Nephron (organoid): ENCODE results near the gene TCP11L1.

ENCODE experiments used
- H3K27ac Mint-ChIP-seq, 3 experiments: 2 replicates each; pipeline ENCODE4 v1.8.0; 2020; ENCODE audit warnings: mixed read lengths in 3 of 3, mild to moderate bottlenecking in 2 of 3, moderate library complexity in 1 of 3
- H3K27me3 Mint-ChIP-seq: 2 replicates; pipeline ENCODE4 v1.8.0; 2021; ENCODE audit warnings: low read depth, mild to moderate bottlenecking, moderate library complexity, mixed read lengths
- H3K36me3 Mint-ChIP-seq: 2 replicates; pipeline ENCODE4 v1.8.0; 2020; ENCODE audit warnings: low read depth, mixed read lengths
- H3K4me1 Mint-ChIP-seq: 2 replicates; pipeline ENCODE4 v1.8.0; 2020; ENCODE audit warnings: mixed read lengths
- H3K4me3 Mint-ChIP-seq, 3 experiments: 2 replicates each; pipeline ENCODE4 v1.8.0; 2020; ENCODE audit warnings: mild to moderate bottlenecking in 3 of 3, mixed read lengths in 3 of 3, moderate library complexity in 2 of 3
- H3K9me3 Mint-ChIP-seq: 2 replicates; pipeline ENCODE4 v1.8.0; 2020; ENCODE audit warnings: mixed read lengths
- TF ChIP-seq, protein P1 (sequence below), 3 experiments: fragments of 200-600 bp; sonication (generic); IDR thresholded peaks; one replicate each; pipeline ENCODE4 v1.5.0; 2021; ENCODE audit warnings: antibody characterized with exemption in 3 of 3; ENCODE audit not compliant: unreplicated experiment in 3 of 3

The TCP11L1 gene

DNA sequence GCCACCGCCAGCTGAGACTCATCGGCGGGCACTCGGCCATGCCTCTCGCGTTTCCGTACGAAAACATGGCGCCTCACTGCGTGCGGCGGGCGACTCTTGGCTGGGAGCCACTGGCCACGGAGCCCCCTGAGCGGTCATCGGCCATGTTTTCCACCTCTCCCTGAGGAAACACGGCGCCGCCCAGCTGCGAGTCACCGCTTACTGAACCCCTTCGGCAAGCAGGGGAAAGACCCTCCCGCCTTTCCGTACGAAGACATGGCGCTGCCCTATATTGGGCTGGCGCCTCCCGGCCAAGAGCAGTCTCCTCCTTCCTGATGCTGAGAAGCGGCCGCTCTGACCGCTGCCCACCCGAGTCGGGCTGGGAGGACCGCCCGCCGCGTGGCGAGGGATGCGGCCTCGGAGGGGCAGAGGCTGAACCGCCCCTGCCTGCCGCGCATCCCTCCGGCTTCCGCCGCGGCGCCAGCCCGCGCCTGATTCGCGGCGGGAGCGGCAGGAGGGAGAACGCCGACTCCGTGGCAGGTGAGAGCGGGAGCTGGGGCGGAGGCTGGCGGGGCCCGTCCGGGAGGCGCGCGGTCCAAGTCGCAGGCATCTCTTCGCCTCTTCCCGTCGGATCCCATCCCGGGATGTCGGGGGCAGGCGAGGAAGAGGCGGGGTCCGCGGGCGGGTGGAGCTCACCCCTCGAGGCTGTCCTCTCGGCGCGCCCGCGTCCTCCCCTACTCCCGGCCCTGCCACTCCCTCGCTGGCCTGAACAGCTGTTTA, at the start of gene TCP11L1:
Gene TCP11L1 (plus strand): TSS at position 299 of the 759 bp plus-strand sequence. CDS start 4,202 bp downstream, outside the sequence.
- Mint-ChIP-seq H3K4me1 (peaks cover 11% of the 10 kb centered on the region), H3K36me3 (peaks cover 15% of the 10 kb centered on the region), H3K4me3 (peak within 1 kb of the TSS; percentile 93 to 97 (median 95)), H3K9me3 (no peaks in the 10 kb centered on the region), H3K27ac (peak within 1 kb of the TSS; percentile 98 to 100 (median 99)), H3K27me3 (no peaks in the 10 kb centered on the region)
- TF ChIP-seq, protein P1, sequence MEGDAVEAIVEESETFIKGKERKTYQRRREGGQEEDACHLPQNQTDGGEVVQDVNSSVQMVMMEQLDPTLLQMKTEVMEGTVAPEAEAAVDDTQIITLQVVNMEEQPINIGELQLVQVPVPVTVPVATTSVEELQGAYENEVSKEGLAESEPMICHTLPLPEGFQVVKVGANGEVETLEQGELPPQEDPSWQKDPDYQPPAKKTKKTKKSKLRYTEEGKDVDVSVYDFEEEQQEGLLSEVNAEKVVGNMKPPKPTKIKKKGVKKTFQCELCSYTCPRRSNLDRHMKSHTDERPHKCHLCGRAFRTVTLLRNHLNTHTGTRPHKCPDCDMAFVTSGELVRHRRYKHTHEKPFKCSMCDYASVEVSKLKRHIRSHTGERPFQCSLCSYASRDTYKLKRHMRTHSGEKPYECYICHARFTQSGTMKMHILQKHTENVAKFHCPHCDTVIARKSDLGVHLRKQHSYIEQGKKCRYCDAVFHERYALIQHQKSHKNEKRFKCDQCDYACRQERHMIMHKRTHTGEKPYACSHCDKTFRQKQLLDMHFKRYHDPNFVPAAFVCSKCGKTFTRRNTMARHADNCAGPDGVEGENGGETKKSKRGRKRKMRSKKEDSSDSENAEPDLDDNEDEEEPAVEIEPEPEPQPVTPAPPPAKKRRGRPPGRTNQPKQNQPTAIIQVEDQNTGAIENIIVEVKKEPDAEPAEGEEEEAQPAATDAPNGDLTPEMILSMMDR (IDR thresholded peaks at IDR 0.05; ENCODE audit: unreplicated experiment in 3 of 3), result no peak

- peaks cover 23% of the 10 kb centered on the region for H3K9me3 Mint-ChIP-seq
- H3K27ac Mint-ChIP-seq, result no peak overlapping the region
- TF ChIP-seq, protein P1 (IDR thresholded peaks at IDR 0.05; ENCODE audit: unreplicated experiment in 3 of 3), result no peak
- H3K27me3 Mint-ChIP-seq, result no peaks in the 10 kb centered on the region
- no peaks in the 10 kb centered on the region for H3K36me3 Mint-ChIP-seq
- H3K4me1 Mint-ChIP-seq, result no peaks in the 10 kb centered on the region
- H3K4me3 Mint-ChIP-seq, result no peak overlapping the region
These were observed 48.9 kb upstream of the TCP11L1 start for GRCh38 chr11:32990481-32990880.

- H3K27ac Mint-ChIP-seq, result no peak overlapping the region
- H3K27me3 Mint-ChIP-seq, result peaks cover 3% of the 10 kb centered on the region
- no peaks in the 10 kb centered on the region for H3K36me3 Mint-ChIP-seq
- H3K4me1 Mint-ChIP-seq, result no peaks in the 10 kb centered on the region
- TF ChIP-seq, protein P1 (IDR thresholded peaks at IDR 0.05; ENCODE audit: unreplicated experiment in 3 of 3), result no peak
- H3K4me3 Mint-ChIP-seq, result no peak overlapping the region
- peaks cover 32% of the 10 kb centered on the region for H3K9me3 Mint-ChIP-seq
These were observed 47.9 kb upstream of the TCP11L1 start for GRCh38 chr11:32991427-32991826.

DNA sequence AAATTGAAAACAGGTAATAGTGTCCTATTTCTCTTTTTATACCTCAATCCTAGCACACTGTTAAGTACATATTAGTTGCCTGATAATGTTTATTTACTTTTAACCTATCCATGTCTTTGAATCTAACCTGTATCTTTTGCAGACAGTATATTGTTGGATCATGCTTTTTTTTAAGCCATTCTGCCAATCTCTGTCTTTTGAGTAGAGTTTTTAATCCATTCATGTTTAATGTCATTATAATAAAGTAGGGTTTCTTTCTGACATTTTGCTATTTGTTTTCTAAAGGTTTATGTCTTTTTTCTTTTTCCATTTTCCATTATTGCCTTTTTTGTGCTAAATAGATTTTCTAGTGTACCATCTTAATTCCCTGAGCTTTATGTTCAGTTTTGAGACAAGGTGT, 47.5 kb upstream of the TCP11L1 start:
- H3K9me3 Mint-ChIP-seq, result peaks cover 37% of the 10 kb centered on the region
- no peak overlapping the region for H3K4me3 Mint-ChIP-seq
- no peak overlapping the region for H3K27ac Mint-ChIP-seq
- H3K36me3 Mint-ChIP-seq, result no peaks in the 10 kb centered on the region
- H3K4me1 Mint-ChIP-seq, result no peaks in the 10 kb centered on the region
- TF ChIP-seq, protein P1 (IDR thresholded peaks at IDR 0.05; ENCODE audit: unreplicated experiment in 3 of 3), result no peak
- peaks cover 5% of the 10 kb centered on the region for H3K27me3 Mint-ChIP-seq

- no peak overlapping the region for H3K27ac Mint-ChIP-seq
- peaks cover 5% of the 10 kb centered on the region for H3K4me1 Mint-ChIP-seq
- peaks cover 5% of the 10 kb centered on the region for H3K27me3 Mint-ChIP-seq
- no peak overlapping the region for H3K4me3 Mint-ChIP-seq
- H3K9me3 Mint-ChIP-seq, result peaks cover 34% of the 10 kb centered on the region
- TF ChIP-seq, protein P1 (IDR thresholded peaks at IDR 0.05; ENCODE audit: unreplicated experiment in 3 of 3), result no peak
- peaks cover 5% of the 10 kb centered on the region for H3K36me3 Mint-ChIP-seq
These were observed 39.2 kb upstream of the TCP11L1 start for GRCh38 chr11:33000181-33000580.

GRCh38 chr11:33001281-33001680, 38.1 kb upstream of the TCP11L1 start:
- Mint-ChIP-seq H3K36me3 (peaks cover 5% of the 10 kb centered on the region), H3K4me3 (no peak overlapping the region), H3K9me3 (peaks cover 27% of the 10 kb centered on the region), H3K4me1 (peaks cover 5% of the 10 kb centered on the region), H3K27me3 (peaks cover 4% of the 10 kb centered on the region), H3K27ac (no peak overlapping the region)
- TF ChIP-seq, protein P1 (IDR thresholded peaks at IDR 0.05; ENCODE audit: unreplicated experiment in 3 of 3), result no peak
